Measurements from ENCODE around the gene SGTA.

GRCh38 chr19:2734589-2735288, 48.3 kb downstream of the SGTA start:
- no peak for TF ChIP-seq CTCF (IDR thresholded peaks at IDR 0.05)
- TF ChIP-seq POLR2AphosphoS5 (IDR thresholded peaks at IDR 0.05), result no peak

All from prostate gland (tissue), 2 donors.